GM10248 (cell line): ENCODE results near the gene C1orf174.
A peak's percentile ranks its signal among the peaks of the same experiment; 100 is the strongest.

Source experiments
- CTCF ChIA-PET: fragments of 300-600 bp; sonication (Branson Sonifier 250); formaldehyde crosslinking; extraction: SDS; loops from one replicate; lab custom pipeline; 2021; ENCODE audit warnings: antibody characterized with exemption; lab: Yijun Ruan, JAX
- POLR2A ChIA-PET: fragments of 350-650 bp; sonication (Branson Sonifier 250); formaldehyde crosslinking; extraction: SDS; loops from one replicate; lab custom pipeline; 2020; ENCODE audit warnings: antibody characterized with exemption; lab: Yijun Ruan, JAX
- DNase-seq: peaks from one replicate; pipeline ENCODE4 v3.0.0; 2012; ENCODE audit errors: extremely low spot score
- TF ChIP-seq, protein P1 (sequence below): IDR thresholded peaks from 2 replicates; pipeline ENCODE4 v1.5.1; 2012; ENCODE audit warnings: mild to moderate bottlenecking, low read depth; ENCODE audit errors: extremely low read depth, missing control alignments, control extremely low read depth

The C1orf174 gene

DNA sequence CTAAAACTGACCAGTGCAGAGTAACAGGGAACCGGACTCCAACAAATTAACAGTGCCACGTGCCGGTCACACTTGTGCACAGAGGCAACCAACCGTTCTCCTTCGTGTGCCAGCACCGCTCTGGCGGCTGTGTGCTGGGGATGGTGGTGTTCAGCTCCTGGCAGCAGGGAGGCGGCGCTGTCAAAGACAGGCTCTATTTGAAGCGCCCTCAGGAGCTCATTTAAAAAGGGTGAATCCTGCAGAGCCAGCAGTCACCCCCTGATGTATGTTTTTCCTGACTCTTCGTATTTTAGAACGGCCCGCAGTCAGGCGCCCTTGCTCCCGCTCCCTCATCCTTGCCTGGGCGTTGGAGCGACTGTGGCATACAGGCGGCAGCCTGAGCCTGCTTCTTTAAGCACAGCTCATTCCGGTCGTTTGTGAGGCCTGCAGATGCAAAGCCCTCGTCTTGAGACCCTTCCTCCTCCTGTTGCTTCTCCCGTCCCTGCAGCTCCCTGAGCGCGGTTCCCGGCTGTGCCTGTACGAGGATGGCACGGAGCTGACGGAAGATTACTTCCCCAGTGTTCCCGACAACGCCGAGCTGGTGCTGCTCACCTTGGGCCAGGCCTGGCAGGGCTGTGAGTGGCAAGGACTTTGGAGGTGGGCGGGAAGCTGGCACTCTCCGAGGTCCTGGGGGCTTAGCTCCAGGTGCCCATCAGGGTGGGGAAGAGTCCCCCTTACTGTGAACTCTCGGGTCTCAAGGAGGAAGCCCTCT, 41.7 kb downstream of the C1orf174 start:
- CTCF ChIA-PET: interaction anchor here (1.0 to 2.5 kb wide), 4 partner anchors 31 to 45 kb away, joined by 3 to 13 read pairs (median 4); partner anchors contain the start of gene C1orf174
- no peak for DNase-seq

DNA sequence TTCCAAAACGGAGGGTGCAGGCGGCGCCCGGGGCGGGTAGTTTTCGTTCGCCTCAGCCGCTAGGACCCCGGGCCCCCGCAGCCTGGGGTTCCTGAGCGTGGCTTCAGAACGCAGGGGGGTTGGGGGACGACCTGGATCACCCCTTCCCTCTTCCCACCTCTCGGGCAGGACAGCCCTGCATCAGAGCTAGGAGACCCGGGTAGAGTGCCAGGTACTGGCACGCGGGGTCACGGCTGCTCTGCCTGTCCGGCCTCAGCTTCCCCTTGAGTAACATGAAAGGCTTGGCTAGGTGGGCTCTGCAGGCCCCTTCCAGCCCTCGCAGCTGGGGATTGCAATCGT, 42.3 kb downstream of the C1orf174 start:
- no peak for DNase-seq
- CTCF ChIA-PET: interaction anchor here (0.8 to 2.5 kb wide), 4 partner anchors 10 to 45 kb away, joined by 3 to 13 read pairs (median 4); partner anchors contain the start of gene C1orf174
- POLR2A ChIA-PET: no interaction called here
- TF ChIP-seq, protein P1, sequence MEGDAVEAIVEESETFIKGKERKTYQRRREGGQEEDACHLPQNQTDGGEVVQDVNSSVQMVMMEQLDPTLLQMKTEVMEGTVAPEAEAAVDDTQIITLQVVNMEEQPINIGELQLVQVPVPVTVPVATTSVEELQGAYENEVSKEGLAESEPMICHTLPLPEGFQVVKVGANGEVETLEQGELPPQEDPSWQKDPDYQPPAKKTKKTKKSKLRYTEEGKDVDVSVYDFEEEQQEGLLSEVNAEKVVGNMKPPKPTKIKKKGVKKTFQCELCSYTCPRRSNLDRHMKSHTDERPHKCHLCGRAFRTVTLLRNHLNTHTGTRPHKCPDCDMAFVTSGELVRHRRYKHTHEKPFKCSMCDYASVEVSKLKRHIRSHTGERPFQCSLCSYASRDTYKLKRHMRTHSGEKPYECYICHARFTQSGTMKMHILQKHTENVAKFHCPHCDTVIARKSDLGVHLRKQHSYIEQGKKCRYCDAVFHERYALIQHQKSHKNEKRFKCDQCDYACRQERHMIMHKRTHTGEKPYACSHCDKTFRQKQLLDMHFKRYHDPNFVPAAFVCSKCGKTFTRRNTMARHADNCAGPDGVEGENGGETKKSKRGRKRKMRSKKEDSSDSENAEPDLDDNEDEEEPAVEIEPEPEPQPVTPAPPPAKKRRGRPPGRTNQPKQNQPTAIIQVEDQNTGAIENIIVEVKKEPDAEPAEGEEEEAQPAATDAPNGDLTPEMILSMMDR: no peak

More for the DNA sequence above, 41.7 kb downstream of the C1orf174 start:
- POLR2A ChIA-PET: no interaction called here
- TF ChIP-seq, protein P1: no peak

DNA sequence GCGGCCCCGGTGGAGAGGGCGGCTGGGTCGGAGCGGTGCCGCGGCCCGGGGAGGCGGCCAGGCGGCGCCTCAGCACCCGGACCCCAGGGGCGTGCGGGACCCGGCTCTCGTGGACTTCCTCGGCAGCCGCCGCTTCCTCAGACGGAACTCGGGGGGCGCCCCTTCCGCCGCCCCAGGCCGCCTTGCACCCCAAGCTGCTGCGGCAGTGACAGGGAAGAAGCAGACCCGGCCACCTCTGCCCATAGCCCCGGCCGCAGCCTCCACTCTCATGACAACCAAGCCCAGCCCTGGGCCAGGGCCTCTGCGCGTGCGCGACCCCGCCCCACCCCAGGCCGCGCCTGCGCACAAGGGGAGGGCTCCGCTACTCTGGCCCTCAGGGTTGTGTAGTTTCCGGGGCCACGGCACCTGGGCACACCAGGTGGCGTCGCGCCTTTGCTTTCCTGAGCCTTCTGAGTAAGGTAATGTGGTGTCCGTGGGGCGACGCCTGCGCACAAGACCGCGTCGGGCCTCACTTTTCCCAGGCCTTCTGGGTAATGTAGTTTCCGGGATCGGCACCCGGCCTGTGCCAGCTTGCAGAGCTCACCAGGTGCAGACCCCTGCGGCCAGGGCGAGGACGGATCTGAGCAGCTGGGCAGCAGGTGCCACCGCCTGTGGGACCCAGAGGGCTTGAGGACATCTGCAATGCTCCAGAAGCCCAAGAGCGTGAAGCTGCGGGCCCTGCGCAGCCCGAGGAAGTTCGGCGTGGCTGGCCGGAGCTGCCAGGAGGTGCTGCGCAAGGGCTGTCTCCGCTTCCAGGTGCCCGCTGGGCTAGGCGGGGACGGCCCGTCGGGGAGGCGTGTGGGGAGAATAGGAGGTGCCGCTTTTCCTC, 42.9 kb downstream of the C1orf174 start, which contains the start of the genes CEP104 and DFFB:
CEP104 (minus strand) TSS at position 289 of the 868 bp plus-strand sequence. CDS start 4,804 bp downstream, outside the sequence.
DFFB (plus strand) TSS at position 554 of the 868 bp plus-strand sequence; CDS start at position 682, 128 bp downstream.
- DNase-seq: peak; percentile 100
- ChIA-PET POLR2A (no interaction called here), CTCF (interaction anchor here (0.8 to 2.5 kb wide), 5 partner anchors 9 to 1662 kb away, joined by 3 to 13 read pairs (median 3); partner anchors contain the start of genes C1orf174 and FAAP20)
- TF ChIP-seq, protein P1: peak; percentile 67

DNA sequence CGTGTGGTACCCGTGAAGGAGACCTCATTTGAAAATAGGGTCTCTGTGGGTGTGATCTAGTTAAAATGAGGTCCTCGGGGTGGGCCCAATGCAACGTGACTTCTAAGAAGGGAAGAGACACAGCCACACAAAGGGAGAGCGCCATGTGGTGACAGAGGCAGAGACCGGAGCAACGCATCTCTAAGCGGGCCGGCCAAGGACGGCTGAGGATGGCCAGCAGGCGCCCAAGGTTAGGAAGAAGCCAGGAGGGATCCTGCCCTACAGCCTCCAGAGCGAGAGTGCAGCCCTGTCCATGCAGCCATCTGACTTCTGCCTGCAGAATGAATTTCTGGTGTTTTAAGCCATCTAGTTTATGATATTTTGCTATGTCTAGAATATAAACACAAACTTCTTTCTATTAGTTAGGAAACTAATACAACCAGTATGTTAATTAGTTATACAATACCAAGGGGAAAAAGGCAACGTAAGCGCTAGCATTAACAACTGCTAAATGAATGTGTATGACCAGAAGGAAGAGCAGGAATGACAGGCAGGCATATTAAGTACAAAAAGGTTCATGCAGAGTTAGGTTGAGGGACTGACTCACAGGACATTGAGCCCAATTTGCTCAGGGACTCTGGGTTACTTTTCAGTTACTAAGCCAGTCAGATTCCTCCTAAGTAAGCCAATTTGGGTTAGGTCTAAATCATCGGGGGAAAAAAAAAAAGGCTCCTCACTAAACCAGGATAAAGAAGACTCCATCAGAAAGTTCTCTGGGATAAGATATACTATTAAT, 47.2 kb downstream of the C1orf174 start:
- DNase-seq: no peak
- ChIA-PET CTCF (no interaction called here), POLR2A (no interaction called here)
- TF ChIP-seq, protein P1: no peak

DNA sequence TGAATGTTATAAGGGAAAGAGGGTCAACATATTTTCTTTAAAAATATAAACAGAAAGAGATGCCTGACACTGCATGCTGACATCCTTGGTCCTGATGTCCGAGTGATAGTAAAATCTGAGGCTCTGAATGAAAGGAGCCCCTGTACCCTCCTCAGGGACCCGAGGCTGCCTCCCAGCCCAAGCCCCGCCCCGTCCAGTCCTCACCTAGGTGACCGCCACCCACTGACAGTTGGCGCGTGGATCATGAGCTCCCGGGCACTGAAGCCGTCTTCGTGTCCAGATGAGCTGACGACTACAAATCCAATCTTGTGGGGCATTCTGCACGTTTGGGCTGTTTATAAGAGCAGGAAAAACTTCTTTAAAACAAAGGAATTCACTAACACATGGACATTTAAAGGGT, 48.0 kb downstream of the C1orf174 start:
- CTCF ChIA-PET: no interaction called here
- no peak for DNase-seq
- POLR2A ChIA-PET: no interaction called here
- TF ChIP-seq, protein P1: no peak

DNA sequence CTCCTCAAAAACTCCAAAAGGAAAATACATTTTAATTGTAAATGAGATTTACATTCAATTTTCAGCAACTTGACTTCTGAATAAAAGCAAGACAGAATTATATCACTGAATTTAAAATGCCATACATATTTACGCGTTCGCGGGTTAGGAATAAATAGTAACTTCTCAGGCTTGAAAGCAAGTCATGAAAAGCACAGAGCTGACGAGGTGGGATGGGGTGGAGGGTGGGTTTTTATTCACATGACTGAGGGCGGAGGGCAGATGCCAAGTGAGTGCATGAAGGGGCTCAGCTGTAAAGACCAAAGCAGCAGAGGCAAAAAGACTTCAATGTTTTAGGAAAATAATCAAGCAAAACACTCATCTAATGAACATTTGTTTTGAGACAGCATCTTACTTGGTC, 48.8 kb downstream of the C1orf174 start:
- TF ChIP-seq, protein P1: no peak
- ChIA-PET POLR2A (no interaction called here), CTCF (no interaction called here)
- DNase-seq: no peak
